ENCODE results near the gene RGS7. TPM values are rescaled to one million over a fixed set of nuclear protein-coding genes. Genes with fewer than 3 reads are reported as not detected.
"Not testable (repeated sequence)": the region's sequence is repeated elsewhere in the genome, so short reads cannot be mapped to it uniquely, and the experiment has no call there.

The RGS7 gene
- total RNA-seq, 1 donor from 2014 or later: 0.81 TPM

GRCh38 chr1:241138248-241138647 is 218.8 kb downstream of the RGS7 start:
- DNase-seq (ENCODE audit: low spot score): no peak

- DNase-seq (ENCODE audit: low spot score): no peak
Measured at GRCh38 chr1:241136389-241136788, 220.6 kb downstream of the RGS7 start.

GRCh38 chr1:241131636-241132194 is 225.3 kb downstream of the RGS7 start:
- no peak for DNase-seq (ENCODE audit: low spot score)

GRCh38 chr1:241130881-241131280 is 226.1 kb downstream of the RGS7 start:
- DNase-seq (ENCODE audit: low spot score): no peak

GRCh38 chr1:241129207-241129960 is 227.6 kb downstream of the RGS7 start:
- DNase-seq (ENCODE audit: low spot score): no peak

GRCh38 chr1:241125286-241125685 is 231.7 kb downstream of the RGS7 start:
- no peak for DNase-seq (ENCODE audit: low spot score)

GRCh38 chr1:241118049-241118448 is 239.0 kb downstream of the RGS7 start:
- no peak for DNase-seq (ENCODE audit: low spot score)

- no peak for DNase-seq (ENCODE audit: low spot score)
Measured at GRCh38 chr1:241115784-241116183, 241.2 kb downstream of the RGS7 start.

- DNase-seq (ENCODE audit: low spot score): no peak
Measured at GRCh38 chr1:241114699-241115233, 242.2 kb downstream of the RGS7 start.

GRCh38 chr1:241113557-241113956 is 243.4 kb downstream of the RGS7 start:
- no peak for DNase-seq (ENCODE audit: low spot score)

GRCh38 chr1:241109039-241109438 is 248.0 kb downstream of the RGS7 start:
- DNase-seq (ENCODE audit: low spot score): no peak

GRCh38 chr1:241105147-241105546 is 251.9 kb downstream of the RGS7 start:
- no peak for DNase-seq (ENCODE audit: low spot score)

GRCh38 chr1:241102664-241103063 is 254.3 kb downstream of the RGS7 start:
- no peak for DNase-seq (ENCODE audit: low spot score)

- no peak for DNase-seq (ENCODE audit: low spot score)
Measured at GRCh38 chr1:241101622-241102021, 255.4 kb downstream of the RGS7 start.

- no peak for DNase-seq (ENCODE audit: low spot score)
Measured at GRCh38 chr1:241097479-241097878, 259.5 kb downstream of the RGS7 start.

- DNase-seq (ENCODE audit: low spot score): no peak
Measured at GRCh38 chr1:241096982-241097381, 260.0 kb downstream of the RGS7 start.

- no peak for DNase-seq (ENCODE audit: low spot score)
Measured at GRCh38 chr1:241095847-241096246, 261.2 kb downstream of the RGS7 start.

- DNase-seq (ENCODE audit: low spot score): no peak
Measured at GRCh38 chr1:241090798-241091197, 266.2 kb downstream of the RGS7 start.

GRCh38 chr1:241089066-241089465 is 267.9 kb downstream of the RGS7 start:
- not testable (repeated sequence) for DNase-seq (ENCODE audit: low spot score)

- not testable (repeated sequence) for DNase-seq (ENCODE audit: low spot score)
Measured at GRCh38 chr1:241088075-241088474, 268.9 kb downstream of the RGS7 start.

- DNase-seq (ENCODE audit: low spot score): no peak
Measured at GRCh38 chr1:241086686-241087085, 270.3 kb downstream of the RGS7 start.

- DNase-seq (ENCODE audit: low spot score): no peak
Measured at GRCh38 chr1:241083285-241083684, 273.7 kb downstream of the RGS7 start.

GRCh38 chr1:241081473-241081872 is 275.5 kb downstream of the RGS7 start:
- no peak for DNase-seq (ENCODE audit: low spot score)

All from mucosa of gallbladder (tissue), 1 donor.